Measurements from ENCODE around the gene ARFGAP3. TPM values are rescaled to one million over a fixed set of nuclear protein-coding genes. Genes with fewer than 3 reads are reported as not detected.

The ARFGAP3 gene
- total and polyA plus RNA-seq, 2 experiments from 2014 or later, result 53.7 to 89.5 TPM

DNA sequence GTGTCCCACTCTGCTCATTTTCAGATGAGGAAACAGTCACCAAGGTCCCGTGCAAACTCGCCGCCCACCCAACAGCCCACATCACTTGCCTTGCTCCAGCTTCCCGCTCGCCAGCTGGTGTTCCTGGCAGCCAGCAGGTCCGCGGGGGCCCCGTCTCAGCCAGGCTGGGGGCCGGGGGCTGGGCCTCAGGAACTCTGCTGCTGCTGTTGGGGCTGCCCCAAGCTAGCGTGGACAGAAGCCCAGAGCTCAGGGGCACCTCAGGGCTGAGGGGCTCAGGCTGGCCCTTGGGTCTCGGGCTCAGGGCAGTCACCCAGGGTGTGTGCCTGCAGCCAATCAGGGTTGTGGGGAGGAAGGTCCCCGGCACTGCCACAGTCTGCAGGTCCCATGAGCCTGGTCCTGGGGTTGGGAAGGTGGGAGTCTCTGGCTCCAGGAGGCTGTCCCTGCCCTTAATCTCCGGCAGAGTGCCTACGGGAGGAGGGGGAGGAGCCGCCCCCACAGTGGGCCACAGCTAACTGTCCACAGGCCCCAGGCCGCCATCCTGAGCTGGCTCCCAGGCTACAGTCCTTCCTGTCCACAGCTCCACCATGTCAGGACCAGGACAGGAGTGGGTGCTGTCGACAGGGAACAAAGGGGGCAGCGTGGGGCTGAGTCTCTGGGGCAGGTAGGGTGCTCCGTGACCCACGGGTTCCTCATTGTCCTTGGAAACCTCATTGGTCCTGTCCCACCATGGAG lies 65.2 kb downstream of the ARFGAP3 start:
- no peaks in the 10 kb centered on the region for H3K9me3 ChIP-seq (ENCODE audit: low read depth)
- TF ChIP-seq, protein P1, sequence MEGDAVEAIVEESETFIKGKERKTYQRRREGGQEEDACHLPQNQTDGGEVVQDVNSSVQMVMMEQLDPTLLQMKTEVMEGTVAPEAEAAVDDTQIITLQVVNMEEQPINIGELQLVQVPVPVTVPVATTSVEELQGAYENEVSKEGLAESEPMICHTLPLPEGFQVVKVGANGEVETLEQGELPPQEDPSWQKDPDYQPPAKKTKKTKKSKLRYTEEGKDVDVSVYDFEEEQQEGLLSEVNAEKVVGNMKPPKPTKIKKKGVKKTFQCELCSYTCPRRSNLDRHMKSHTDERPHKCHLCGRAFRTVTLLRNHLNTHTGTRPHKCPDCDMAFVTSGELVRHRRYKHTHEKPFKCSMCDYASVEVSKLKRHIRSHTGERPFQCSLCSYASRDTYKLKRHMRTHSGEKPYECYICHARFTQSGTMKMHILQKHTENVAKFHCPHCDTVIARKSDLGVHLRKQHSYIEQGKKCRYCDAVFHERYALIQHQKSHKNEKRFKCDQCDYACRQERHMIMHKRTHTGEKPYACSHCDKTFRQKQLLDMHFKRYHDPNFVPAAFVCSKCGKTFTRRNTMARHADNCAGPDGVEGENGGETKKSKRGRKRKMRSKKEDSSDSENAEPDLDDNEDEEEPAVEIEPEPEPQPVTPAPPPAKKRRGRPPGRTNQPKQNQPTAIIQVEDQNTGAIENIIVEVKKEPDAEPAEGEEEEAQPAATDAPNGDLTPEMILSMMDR (IDR thresholded peaks at IDR 0.05; ENCODE audit: poor library complexity), result no peak
- TF ChIP-seq EZH2 (IDR thresholded peaks at IDR 0.05; ENCODE audit: borderline replicate concordance) (no peak), EZH2phosphoT487 (IDR thresholded peaks at IDR 0.05; ENCODE audit: low read depth, severe bottlenecking, unreplicated experiment) (no peak)
- H3K27ac ChIP-seq, result no peak overlapping the region
- no peaks in the 10 kb centered on the region for H4K20me1 ChIP-seq (ENCODE audit: insufficient read depth, poor library complexity, severe bottlenecking)
- WGBS (ENCODE audit: low lambda C conversion rate, missing lambda C conversion rate), result 80% methylated on average over 20 of the region's 20 CpGs
- H3K36me3 ChIP-seq (replicated peaks; ENCODE audit: insufficient read depth, low read depth), result no peaks in the 10 kb centered on the region
- no peak overlapping the region for H2AFZ ChIP-seq
- H3K9me2 ChIP-seq (replicated peaks; ENCODE audit: insufficient read depth), result no peaks in the 10 kb centered on the region
- no peak overlapping the region for H3K4me2 ChIP-seq
- H3K4me1 ChIP-seq (ENCODE audit: insufficient read depth), result no peaks in the 10 kb centered on the region
- H3K79me2 ChIP-seq, result no peaks in the 10 kb centered on the region
- no peak for DNase-seq (ENCODE audit: low spot score)
- no peaks in the 10 kb centered on the region for H3K27me3 ChIP-seq
- no peak overlapping the region for H3K4me3 ChIP-seq

DNA sequence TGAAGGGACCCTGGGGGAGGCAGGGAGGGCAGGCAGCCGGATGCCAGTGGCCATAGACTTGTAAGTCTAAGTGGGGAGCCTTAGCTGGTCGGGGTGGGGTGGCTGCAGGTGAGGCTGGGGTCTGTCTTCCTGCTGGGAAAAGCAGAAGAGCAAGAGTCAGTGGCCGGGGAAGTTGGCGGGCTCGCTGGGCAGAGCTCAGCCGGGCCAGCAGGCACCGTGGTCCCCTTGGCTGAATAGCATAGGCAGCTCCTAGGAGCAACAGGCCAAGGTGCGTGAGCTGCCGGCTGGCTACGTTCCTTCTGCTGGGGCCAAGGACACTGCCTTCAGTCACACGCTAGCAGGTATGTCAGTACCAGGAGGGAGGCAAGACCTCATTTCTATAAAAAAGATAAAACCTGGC lies 68.6 kb downstream of the ARFGAP3 start:
- Histone ChIP-seq H2AFZ (no peak overlapping the region), H3K9me3 (ENCODE audit: low read depth) (no peaks in the 10 kb centered on the region), H3K27me3 (no peaks in the 10 kb centered on the region), H3K27ac (no peak overlapping the region), H3K4me3 (no peak overlapping the region), H4K20me1 (ENCODE audit: insufficient read depth, poor library complexity, severe bottlenecking) (no peaks in the 10 kb centered on the region), H3K9me2 (replicated peaks; ENCODE audit: insufficient read depth) (no peaks in the 10 kb centered on the region), H3K4me1 (ENCODE audit: insufficient read depth) (no peaks in the 10 kb centered on the region), H3K79me2 (no peaks in the 10 kb centered on the region), H3K36me3 (replicated peaks; ENCODE audit: insufficient read depth, low read depth) (no peaks in the 10 kb centered on the region), H3K4me2 (no peak overlapping the region)
- DNase-seq (ENCODE audit: low spot score), result no peak
- 89% methylated on average over 11 of the region's 11 CpGs for WGBS (ENCODE audit: low lambda C conversion rate, missing lambda C conversion rate)
- TF ChIP-seq, protein P1 (IDR thresholded peaks at IDR 0.05; ENCODE audit: poor library complexity), result no peak
- TF ChIP-seq EZH2phosphoT487 (IDR thresholded peaks at IDR 0.05; ENCODE audit: low read depth, severe bottlenecking, unreplicated experiment) (no peak), EZH2 (IDR thresholded peaks at IDR 0.05; ENCODE audit: borderline replicate concordance) (no peak)

DNA sequence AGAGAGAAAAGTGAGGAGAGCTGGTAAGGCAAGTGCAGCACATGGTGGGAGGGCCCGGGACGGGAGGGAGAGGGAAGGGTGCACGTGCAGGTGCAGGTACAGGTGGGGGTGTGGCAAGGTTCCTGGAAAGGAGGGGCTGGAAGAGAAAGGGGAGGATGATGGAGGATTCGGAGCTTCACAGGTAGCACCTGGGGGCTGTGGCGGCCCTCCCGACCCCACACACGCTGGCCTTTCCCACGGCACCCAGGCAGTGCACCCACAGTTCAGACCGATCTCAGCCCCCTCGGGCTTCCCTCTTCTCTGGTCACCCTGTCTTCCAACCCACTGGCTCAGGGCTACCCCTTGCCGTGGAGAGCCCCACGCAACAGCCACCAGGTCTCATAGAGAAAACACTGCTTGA lies 69.1 kb downstream of the ARFGAP3 start:
- Histone ChIP-seq H2AFZ (no peak overlapping the region), H3K36me3 (replicated peaks; ENCODE audit: insufficient read depth, low read depth) (no peaks in the 10 kb centered on the region), H3K9me2 (replicated peaks; ENCODE audit: insufficient read depth) (no peaks in the 10 kb centered on the region), H3K4me3 (no peak overlapping the region), H3K4me2 (no peak overlapping the region), H4K20me1 (ENCODE audit: insufficient read depth, poor library complexity, severe bottlenecking) (no peaks in the 10 kb centered on the region), H3K4me1 (ENCODE audit: insufficient read depth) (no peaks in the 10 kb centered on the region), H3K79me2 (no peaks in the 10 kb centered on the region), H3K27ac (no peak overlapping the region), H3K27me3 (no peaks in the 10 kb centered on the region), H3K9me3 (ENCODE audit: low read depth) (no peaks in the 10 kb centered on the region)
- DNase-seq (ENCODE audit: low spot score), result no peak
- 90% methylated on average over 12 of the region's 12 CpGs for WGBS (ENCODE audit: low lambda C conversion rate, missing lambda C conversion rate)
- TF ChIP-seq, protein P1 (IDR thresholded peaks at IDR 0.05; ENCODE audit: poor library complexity), result no peak
- TF ChIP-seq EZH2phosphoT487 (IDR thresholded peaks at IDR 0.05; ENCODE audit: low read depth, severe bottlenecking, unreplicated experiment) (no peak), EZH2 (IDR thresholded peaks at IDR 0.05; ENCODE audit: borderline replicate concordance) (no peak)
